ENCODE results near the gene SH2B2. TPM values are rescaled to one million over a fixed set of nuclear protein-coding genes. Genes with fewer than 3 reads are reported as not detected.
"Not testable (repeated sequence)": the region's sequence is repeated elsewhere in the genome, so short reads cannot be mapped to it uniquely, and the experiment has no call there.

SH2B2 gene
- total and polyA plus RNA-seq, 7 experiments from 2014 or later, result 0.25 to 10.9 (median 1.1) TPM

- DNase-seq; H3K4me3 ChIP-seq (ENCODE audit: low read length); H3K9me3 Mint-ChIP-seq; CTCF ChIA-PET; H3K27ac Mint-ChIP-seq; H3K36me3 Mint-ChIP-seq; H3K36me3 ChIP-seq (ENCODE audit: control insufficient read depth in 2 of 3, insufficient read depth in 3 of 3, low read length in 3 of 3); POLR2A ChIA-PET; H3K4me1 ChIP-seq (ENCODE audit: control insufficient read depth in 2 of 2, insufficient read depth in 2 of 2, low read length in 2 of 2); intact Hi-C loops (cut with micrococcal nuclease); ATAC-seq; H3K4me3 Mint-ChIP-seq; H3K9me3 ChIP-seq (ENCODE audit: control insufficient read depth in 2 of 3, low read length in 3 of 3); H3K4me1 Mint-ChIP-seq; H3K27me3 ChIP-seq (ENCODE audit: control insufficient read depth in 2 of 2, insufficient read depth in 2 of 2, low read length in 2 of 2); H3K27ac ChIP-seq (ENCODE audit: low read depth, low read length): not testable (repeated sequence)
- peaks cover 0 to 11% (median 5%) of the 10 kb centered on the region in 5 donors for H3K27me3 Mint-ChIP-seq
These were observed 44.2 kb downstream of the SH2B2 start for GRCh38 chr7:102330666-102331460.

- H3K9me3 ChIP-seq (ENCODE audit: control insufficient read depth in 2 of 3, low read length in 3 of 3); H3K4me3 Mint-ChIP-seq; intact Hi-C loops (cut with micrococcal nuclease); DNase-seq; H3K27me3 ChIP-seq (ENCODE audit: control insufficient read depth in 2 of 2, insufficient read depth in 2 of 2, low read length in 2 of 2); CTCF ChIA-PET; H3K4me1 ChIP-seq (ENCODE audit: control insufficient read depth in 2 of 2, insufficient read depth in 2 of 2, low read length in 2 of 2); H3K4me1 Mint-ChIP-seq; H3K27me3 Mint-ChIP-seq; H3K36me3 ChIP-seq (ENCODE audit: control insufficient read depth in 2 of 3, insufficient read depth in 3 of 3, low read length in 3 of 3); H3K4me3 ChIP-seq (ENCODE audit: low read length); POLR2A ChIA-PET; H3K27ac ChIP-seq (ENCODE audit: low read depth, low read length); ATAC-seq; H3K27ac Mint-ChIP-seq; H3K9me3 Mint-ChIP-seq; H3K36me3 Mint-ChIP-seq: not testable (repeated sequence)
These were observed 48.9 kb downstream of the SH2B2 start for GRCh38 chr7:102335574-102335973.

GRCh38 chr7:102337002-102337401 is 50.3 kb downstream of the SH2B2 start:
- H3K27ac Mint-ChIP-seq; POLR2A ChIA-PET; H3K9me3 ChIP-seq (ENCODE audit: control insufficient read depth in 2 of 3, low read length in 3 of 3); CTCF ChIA-PET; H3K36me3 ChIP-seq (ENCODE audit: control insufficient read depth in 2 of 3, insufficient read depth in 3 of 3, low read length in 3 of 3); DNase-seq; H3K27me3 Mint-ChIP-seq; H3K4me3 Mint-ChIP-seq; H3K4me3 ChIP-seq (ENCODE audit: low read length); intact Hi-C loops (cut with micrococcal nuclease); H3K4me1 Mint-ChIP-seq; H3K36me3 Mint-ChIP-seq; H3K27me3 ChIP-seq (ENCODE audit: control insufficient read depth in 2 of 2, insufficient read depth in 2 of 2, low read length in 2 of 2); H3K9me3 Mint-ChIP-seq; ATAC-seq; H3K27ac ChIP-seq (ENCODE audit: low read depth, low read length); H3K4me1 ChIP-seq (ENCODE audit: control insufficient read depth in 2 of 2, insufficient read depth in 2 of 2, low read length in 2 of 2): not testable (repeated sequence)

- H3K36me3 ChIP-seq (ENCODE audit: control insufficient read depth in 2 of 3, insufficient read depth in 3 of 3, low read length in 3 of 3); POLR2A ChIA-PET; CTCF ChIA-PET; H3K27me3 ChIP-seq (ENCODE audit: control insufficient read depth in 2 of 2, insufficient read depth in 2 of 2, low read length in 2 of 2); H3K9me3 ChIP-seq (ENCODE audit: control insufficient read depth in 2 of 3, low read length in 3 of 3); H3K4me1 ChIP-seq (ENCODE audit: control insufficient read depth in 2 of 2, insufficient read depth in 2 of 2, low read length in 2 of 2); DNase-seq; H3K4me1 Mint-ChIP-seq; H3K27ac ChIP-seq (ENCODE audit: low read depth, low read length); H3K36me3 Mint-ChIP-seq; H3K9me3 Mint-ChIP-seq; intact Hi-C loops (cut with micrococcal nuclease); H3K27ac Mint-ChIP-seq; H3K4me3 ChIP-seq (ENCODE audit: low read length); H3K27me3 Mint-ChIP-seq; H3K4me3 Mint-ChIP-seq; ATAC-seq: not testable (repeated sequence)
These were observed 50.8 kb downstream of the SH2B2 start for GRCh38 chr7:102337420-102337819.

GRCh38 chr7:102340599-102341368 is 54.1 kb downstream of the SH2B2 start:
- H3K4me1 ChIP-seq (ENCODE audit: control insufficient read depth in 2 of 2, insufficient read depth in 2 of 2, low read length in 2 of 2); H3K36me3 Mint-ChIP-seq; H3K9me3 ChIP-seq (ENCODE audit: control insufficient read depth in 2 of 3, low read length in 3 of 3); H3K4me1 Mint-ChIP-seq; POLR2A ChIA-PET; H3K9me3 Mint-ChIP-seq; H3K27me3 ChIP-seq (ENCODE audit: control insufficient read depth in 2 of 2, insufficient read depth in 2 of 2, low read length in 2 of 2); intact Hi-C loops (cut with micrococcal nuclease); H3K27me3 Mint-ChIP-seq; H3K4me3 Mint-ChIP-seq; DNase-seq; H3K27ac ChIP-seq (ENCODE audit: low read depth, low read length); H3K36me3 ChIP-seq (ENCODE audit: control insufficient read depth in 2 of 3, insufficient read depth in 3 of 3, low read length in 3 of 3); H3K27ac Mint-ChIP-seq; CTCF ChIA-PET; H3K4me3 ChIP-seq (ENCODE audit: low read length); ATAC-seq: not testable (repeated sequence)

GRCh38 chr7:102346983-102347382 is 60.3 kb downstream of the SH2B2 start:
- H3K9me3 ChIP-seq (ENCODE audit: control insufficient read depth in 2 of 3, low read length in 3 of 3); H3K4me1 ChIP-seq (ENCODE audit: control insufficient read depth in 2 of 2, insufficient read depth in 2 of 2, low read length in 2 of 2); ATAC-seq; H3K27ac ChIP-seq (ENCODE audit: low read depth, low read length); intact Hi-C loops (cut with micrococcal nuclease); H3K9me3 Mint-ChIP-seq; H3K27ac Mint-ChIP-seq; H3K27me3 Mint-ChIP-seq; H3K36me3 ChIP-seq (ENCODE audit: control insufficient read depth in 2 of 3, insufficient read depth in 3 of 3, low read length in 3 of 3); H3K4me3 ChIP-seq (ENCODE audit: low read length); H3K27me3 ChIP-seq (ENCODE audit: control insufficient read depth in 2 of 2, insufficient read depth in 2 of 2, low read length in 2 of 2); H3K4me1 Mint-ChIP-seq; POLR2A ChIA-PET; H3K4me3 Mint-ChIP-seq; DNase-seq; H3K36me3 Mint-ChIP-seq; CTCF ChIA-PET: not testable (repeated sequence)

- H3K4me3 Mint-ChIP-seq; H3K4me1 Mint-ChIP-seq; H3K9me3 Mint-ChIP-seq; H3K4me3 ChIP-seq (ENCODE audit: low read length); intact Hi-C loops (cut with micrococcal nuclease); DNase-seq; ATAC-seq; CTCF ChIA-PET; H3K27me3 Mint-ChIP-seq; H3K36me3 ChIP-seq (ENCODE audit: control insufficient read depth in 2 of 3, insufficient read depth in 3 of 3, low read length in 3 of 3); POLR2A ChIA-PET; H3K36me3 Mint-ChIP-seq; H3K9me3 ChIP-seq (ENCODE audit: control insufficient read depth in 2 of 3, low read length in 3 of 3); H3K27ac ChIP-seq (ENCODE audit: low read depth, low read length); H3K4me1 ChIP-seq (ENCODE audit: control insufficient read depth in 2 of 2, insufficient read depth in 2 of 2, low read length in 2 of 2); H3K27ac Mint-ChIP-seq; H3K27me3 ChIP-seq (ENCODE audit: control insufficient read depth in 2 of 2, insufficient read depth in 2 of 2, low read length in 2 of 2): not testable (repeated sequence)
These were observed 69.7 kb downstream of the SH2B2 start, which contains the start of gene SPDYE6 for GRCh38 chr7:102356344-102356743. Gene SPDYE6 (minus strand): TSS chr7:102356444. CDS start chr7:102356023, 421 bp downstream.

Measured in naive thymus-derived CD4-positive, alpha-beta T cell (primary cell).